Measurements from ENCODE around the gene DHRS12.

Gene DHRS12

DNA sequence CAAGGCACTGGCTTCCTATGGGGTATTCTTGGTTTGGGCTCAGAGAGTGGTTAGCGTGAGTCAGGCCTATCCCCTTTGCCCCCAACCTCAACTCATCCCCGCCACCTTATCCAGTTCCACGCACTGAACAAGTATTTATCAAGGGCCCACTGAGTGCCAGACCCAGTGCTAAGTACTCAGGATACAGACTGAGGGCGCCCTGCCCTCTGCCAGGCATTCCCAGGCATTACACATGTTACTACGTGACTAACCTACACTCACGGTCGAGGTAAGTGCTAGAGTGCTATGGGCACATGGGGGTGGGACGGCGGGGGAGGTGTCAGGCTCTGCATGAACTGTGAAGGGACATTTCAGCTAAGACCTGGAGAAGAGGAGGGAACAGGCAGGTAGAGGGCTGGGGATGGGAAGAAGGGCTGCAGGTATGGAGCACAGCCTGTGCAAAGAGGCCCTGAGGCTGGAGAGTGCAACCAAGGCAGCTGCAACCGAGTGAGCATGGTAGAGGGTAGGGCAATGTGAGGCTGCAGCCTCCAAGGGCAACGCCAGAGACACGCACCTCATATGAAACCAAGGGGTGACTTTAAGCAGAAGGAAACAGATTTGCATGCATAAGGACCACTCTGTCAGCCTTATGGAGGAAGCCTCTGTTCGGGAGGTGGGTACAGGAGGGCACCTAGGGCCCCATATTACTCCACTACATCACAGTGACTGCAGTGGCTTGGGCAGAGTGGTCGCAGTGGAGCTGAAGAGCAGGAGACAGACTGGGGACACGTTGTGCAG lies 22.5 kb downstream of the DHRS12 start:
- peak in 1 of 5 experiments; percentile 35 for DNase-seq

DNA sequence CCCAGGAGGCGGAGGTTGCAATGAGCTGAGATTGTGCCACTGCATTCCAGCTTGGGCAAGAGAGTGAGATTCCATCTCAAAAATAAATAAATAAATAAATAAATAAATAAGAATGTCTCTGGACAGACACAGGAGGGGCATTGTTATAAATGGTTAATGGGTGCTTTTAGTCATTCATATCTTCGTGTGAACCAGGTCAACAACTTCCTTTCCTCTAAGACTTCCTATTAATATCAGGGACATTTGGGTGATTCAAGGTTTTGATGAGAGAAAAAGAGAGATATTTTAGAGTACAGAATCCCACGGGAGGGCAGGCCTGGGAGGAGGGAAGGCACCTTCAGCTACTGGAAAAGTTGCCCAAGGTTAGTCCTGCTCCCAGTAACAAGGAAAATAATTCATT lies 23.9 kb downstream of the DHRS12 start:
- no peak for DNase-seq

GRCh38 chr13:51778392-51778791 lies 25.6 kb downstream of the DHRS12 start:
- DNase-seq: no peak

GRCh38 chr13:51777921-51778320 lies 26.0 kb downstream of the DHRS12 start:
- DNase-seq: no peak

- no peak for DNase-seq
These were observed 27.8 kb downstream of the DHRS12 start for GRCh38 chr13:51776179-51776578.

DNA sequence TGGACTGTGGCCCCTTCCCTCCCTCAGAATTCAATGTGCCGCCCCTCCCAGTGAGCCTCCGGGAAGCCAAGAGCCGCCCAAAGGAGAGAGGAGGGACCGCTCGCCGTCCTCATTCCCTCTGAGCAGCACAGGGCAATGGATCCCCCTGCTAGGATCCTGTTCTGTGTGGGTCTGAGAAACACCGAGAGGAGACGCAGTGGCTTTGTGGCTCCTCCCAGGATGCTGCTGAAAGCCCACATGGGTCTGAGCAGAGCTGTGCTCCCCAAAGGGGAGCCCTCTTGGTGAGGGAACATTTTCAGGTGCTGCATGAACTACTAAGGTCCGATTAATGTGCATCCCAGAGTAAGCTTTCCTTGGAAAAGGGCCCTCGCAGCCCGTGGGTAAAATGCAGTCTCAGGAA lies 30.4 kb downstream of the DHRS12 start:
- no peak for DNase-seq

DNA sequence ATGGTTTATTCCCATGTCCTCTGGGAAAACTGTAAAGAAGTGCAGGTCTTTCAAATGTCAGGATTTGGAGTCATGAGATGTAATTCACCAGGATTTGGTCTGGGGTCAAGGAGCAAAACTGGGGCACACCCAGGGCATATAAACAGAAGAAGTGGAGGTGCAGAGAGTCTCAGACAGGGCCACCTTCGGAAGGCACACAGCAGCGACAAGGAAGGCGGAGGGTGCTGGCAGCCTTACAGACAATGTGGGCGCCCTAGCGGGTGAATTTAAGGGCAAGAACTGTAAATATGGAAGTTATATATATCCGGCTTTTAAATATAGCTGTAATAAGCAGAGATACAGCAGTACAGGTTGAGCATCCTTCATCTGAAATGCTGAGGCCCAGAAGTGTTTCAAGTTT lies 31.2 kb downstream of the DHRS12 start:
- DNase-seq: no peak

DNA sequence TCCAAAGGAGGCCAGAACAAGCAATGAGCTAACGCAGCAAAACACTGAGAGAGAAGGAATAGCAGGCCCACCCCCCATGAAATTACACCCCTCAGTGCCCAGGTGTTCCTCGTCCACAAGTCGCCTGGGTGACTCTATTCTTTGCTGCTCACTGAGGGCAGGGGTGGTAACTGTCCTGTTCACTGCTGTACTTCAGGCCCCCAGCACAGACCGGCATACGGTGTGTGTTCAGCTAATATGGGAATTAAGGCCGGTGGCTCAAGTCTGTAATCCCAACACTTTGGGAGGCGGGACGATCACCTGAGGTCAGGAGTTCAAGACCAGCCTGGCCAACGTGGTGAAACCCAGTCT lies 31.9 kb downstream of the DHRS12 start:
- no peak for DNase-seq

- no peak for DNase-seq
These were observed 32.4 kb downstream of the DHRS12 start for GRCh38 chr13:51771418-51772104.

DNA sequence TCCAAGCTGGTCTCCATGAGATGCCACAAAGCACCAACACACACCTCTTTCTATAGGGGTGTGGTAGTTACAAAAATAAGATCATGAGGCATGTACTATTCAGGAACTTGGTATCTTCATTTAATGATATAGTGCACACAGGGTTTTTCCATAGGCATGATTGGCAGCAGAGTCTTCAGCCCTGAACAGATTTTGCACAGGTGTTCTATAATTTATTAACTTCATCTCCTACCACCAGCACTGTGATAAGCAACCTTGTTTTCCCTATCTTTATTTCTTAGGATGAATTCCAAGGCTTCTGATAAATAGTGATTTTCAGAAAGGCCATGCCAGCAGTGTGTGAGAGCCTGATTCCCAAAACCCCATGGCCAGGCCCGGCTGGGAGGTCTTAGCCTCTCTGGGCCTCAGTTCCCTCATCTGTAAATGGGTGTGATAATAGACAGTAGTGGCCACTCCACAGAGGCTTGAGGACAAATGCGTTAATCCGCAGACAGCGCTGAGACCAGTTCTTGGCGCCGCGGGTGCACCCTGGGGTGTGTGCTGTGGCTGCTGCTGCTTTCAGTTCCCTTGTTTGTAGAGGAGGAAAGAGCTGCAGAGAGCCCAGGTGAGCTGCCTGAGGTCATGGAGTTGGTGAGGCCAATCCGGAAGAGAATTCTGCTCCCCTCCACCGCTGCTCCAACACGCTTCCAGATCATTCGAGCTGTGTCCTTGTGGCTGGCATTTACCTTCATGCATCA lies 33.1 kb downstream of the DHRS12 start:
- DNase-seq: no peak

DNA sequence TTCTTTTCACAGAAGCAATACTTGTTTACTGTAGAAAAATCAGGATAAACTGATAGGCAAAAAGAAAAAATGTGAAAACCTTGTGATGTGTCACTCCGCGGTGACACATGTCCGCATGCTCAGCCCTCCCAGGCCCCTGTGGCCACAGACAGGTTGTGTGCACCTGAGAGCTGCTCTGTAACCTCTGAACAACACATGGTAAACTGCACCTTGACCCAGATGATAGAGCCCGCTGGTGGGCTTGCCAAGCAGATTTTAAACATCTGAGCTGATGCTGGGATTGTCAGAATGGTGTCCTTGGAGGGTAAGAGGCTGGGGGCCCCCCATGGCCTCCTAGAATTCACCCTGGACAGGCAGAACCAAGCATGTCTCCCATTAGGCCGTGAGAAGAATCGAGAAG lies 33.8 kb downstream of the DHRS12 start:
- DNase-seq: no peak

GRCh38 chr13:51769455-51770127 lies 34.4 kb downstream of the DHRS12 start:
- DNase-seq: no peak

GRCh38 chr13:51768976-51769375 lies 35.0 kb downstream of the DHRS12 start:
- DNase-seq: no peak

DNA sequence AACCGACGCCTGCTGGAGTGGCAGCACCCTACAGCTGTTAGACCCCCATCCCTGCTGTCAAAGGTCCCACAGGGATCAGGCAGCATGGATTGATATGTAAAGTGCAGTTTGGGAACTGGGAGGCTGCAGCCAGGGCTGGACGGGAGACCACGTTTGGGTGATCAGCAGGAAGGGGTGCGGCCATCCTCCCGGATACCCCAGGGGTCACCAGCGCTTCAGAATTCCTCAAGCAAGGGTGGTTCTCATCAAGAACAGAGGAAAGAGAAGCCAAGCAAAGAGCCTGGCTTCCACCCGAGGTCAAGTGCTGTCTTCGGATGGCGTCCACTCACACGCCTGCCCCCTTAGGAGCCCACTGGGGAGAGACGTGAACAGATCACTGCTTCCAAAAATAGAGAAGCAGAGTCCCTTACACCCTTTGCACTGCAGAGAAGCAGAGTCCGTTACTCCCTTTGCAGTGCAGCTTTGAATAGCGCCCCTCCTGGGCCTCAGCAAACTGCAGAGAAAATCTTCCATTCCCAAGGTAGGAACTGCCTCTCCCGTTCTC lies 35.5 kb downstream of the DHRS12 start:
- DNase-seq: no peak

- peak in 1 of 5 experiments; percentile 11 for DNase-seq
These were observed 36.9 kb downstream of the DHRS12 start for GRCh38 chr13:51767100-51767499.

DNA sequence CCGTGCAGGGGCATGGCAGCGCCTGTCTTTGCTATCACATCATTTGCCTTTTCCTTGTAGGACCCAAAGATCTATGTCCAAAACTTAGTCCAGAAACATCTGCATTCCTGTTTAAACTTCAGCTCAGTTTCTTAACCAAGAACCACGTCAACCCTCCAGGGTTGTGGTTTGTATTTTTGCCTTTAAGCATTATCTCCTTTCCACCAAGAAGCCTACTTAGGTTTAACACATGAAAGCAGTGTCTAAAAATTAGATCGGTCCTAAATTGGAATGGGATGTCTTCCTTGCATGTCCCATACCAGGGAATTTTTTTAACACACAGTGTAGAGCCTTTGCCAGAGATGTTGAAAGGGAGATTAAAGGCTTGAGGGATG lies 38.8 kb downstream of the DHRS12 start:
- DNase-seq: no peak

DNA sequence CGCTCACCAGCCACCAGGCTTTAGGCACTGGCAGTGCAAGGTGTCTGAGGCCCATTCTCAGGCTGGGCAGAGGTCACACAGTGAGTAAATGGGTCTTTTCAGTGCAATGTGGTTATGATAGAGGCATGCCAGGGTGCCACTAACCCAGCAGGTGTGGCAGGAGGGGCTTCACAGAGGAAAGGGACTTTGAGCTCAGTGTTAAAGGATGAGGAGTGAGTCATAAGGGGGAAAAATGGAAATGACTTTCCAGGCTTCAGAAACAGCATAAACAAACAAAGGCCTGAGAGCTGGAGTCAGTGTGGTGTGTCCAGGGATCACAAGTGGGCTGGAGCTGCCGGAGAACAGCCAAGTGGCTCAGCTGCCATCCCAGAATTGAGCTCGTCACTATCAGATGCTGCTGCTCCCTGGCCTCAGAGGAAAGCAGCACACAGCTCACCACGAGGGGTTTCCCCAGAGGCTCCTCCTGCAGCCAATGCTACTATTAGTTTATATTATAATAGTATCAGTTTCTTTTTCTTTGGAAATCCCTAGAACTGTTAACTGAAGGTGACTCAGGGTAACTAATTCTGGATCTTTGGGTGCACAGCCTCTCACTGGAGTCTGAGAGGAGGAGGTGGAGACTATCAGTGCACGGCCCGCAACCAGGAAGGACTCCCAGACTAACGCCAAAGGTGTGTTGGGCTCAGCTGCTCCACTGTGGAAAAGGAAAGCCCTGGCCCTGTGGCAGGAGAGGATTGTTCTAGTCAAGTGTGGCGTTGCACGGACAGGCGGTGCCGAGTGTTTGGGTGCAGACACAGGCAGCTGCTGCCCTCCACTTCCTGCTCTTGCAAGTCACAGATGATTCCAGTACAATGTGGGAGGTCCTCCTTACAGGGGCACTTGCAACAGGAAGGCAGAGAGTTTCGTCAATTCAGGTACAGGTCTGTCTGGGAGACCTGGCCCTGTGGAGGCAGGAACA lies 39.5 kb downstream of the DHRS12 start:
- DNase-seq: peak in 4 of 5 experiments; percentile 29 to 72 (median 48)

DNA sequence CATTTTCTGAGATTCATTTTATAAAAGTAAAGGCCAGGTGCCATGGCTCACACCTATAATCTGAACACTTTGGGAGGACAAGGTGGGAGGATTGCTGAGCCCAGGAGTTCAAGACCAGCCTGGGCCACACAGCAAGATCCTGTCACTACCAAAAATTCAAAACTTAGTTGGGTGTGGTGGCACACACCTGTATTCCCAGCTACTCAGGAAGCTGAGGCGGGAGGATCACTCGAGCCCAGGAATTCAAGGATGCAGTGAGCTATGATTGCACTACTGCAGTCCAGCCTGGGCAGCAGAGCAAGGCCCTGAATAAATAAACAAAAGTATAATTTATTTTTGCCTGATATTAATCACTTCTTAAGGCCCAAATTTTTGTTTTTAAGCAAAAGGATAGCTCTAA lies 40.5 kb downstream of the DHRS12 start:
- no peak for DNase-seq

DNA sequence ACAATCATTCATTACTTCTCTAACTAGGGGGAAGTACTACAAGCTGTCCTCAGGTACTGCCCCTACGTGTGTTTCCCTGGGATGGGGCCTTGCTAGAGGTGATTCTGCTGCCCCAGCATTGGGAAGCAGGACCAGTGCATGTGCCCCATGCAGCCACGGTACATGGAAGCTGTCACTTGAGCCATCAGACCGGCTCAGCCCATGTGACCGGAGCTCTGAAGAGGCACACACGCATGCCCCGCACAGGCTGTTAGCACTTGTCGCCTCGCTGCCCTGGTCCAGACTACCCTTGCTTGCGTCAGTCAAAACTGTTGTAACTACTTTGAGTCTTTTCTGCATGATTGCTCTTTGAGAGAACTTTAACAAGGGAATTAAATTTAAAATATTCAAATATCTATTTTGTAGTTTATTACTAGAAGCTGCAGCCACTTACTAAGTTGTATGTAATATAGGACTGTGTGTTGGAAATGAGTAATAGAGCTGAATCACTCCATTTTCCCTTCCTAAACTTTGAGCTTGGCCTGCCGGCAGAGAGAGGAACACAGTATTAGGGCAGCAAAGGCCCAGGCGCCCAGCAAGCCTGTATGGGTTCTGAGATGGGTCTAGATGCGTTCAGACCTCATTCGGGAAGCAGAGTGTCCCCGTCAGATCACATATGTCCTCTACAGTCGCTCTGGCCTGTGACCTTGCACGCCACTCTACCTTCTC lies 42.2 kb downstream of the DHRS12 start:
- DNase-seq: no peak

GRCh38 chr13:51760592-51760991 lies 43.4 kb downstream of the DHRS12 start:
- no peak for DNase-seq

- no peak for DNase-seq
These were observed 44.7 kb downstream of the DHRS12 start for GRCh38 chr13:51759240-51759639.
